Fibroblast of skin of left biceps (primary cell): ENCODE measurements around the gene OPTC.

ENCODE experiments used
- DNase-seq, 2 experiments: peaks; one replicate each; pipeline ENCODE4 v3.0.0-alpha.2; 2013; ENCODE audit warnings: low read depth in 2 of 2

Gene OPTC

DNA sequence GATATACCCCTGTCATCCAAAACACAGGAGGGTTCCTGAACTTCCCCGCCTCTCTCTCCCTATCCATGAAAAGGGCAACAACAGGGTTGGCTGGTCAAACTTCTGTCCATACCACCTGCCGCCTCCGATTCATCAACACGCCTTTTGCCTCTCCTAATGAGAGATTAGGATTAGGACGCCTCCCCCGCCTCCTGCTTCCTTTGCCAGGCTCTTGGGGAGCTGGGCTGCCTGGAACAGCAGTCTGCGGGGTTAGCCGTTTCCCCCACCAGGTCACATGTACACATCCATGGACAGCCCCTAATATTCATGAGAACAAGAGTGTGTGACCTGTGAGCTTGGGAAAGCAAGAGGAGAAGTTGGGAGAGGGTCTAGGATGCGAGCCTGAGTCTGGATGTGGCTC is 2.3 kb upstream of the OPTC start:
- no peak for DNase-seq

- DNase-seq: no peak
Measured at GRCh38 chr1:203492082-203492747, 1.7 kb upstream of the OPTC start.

DNA sequence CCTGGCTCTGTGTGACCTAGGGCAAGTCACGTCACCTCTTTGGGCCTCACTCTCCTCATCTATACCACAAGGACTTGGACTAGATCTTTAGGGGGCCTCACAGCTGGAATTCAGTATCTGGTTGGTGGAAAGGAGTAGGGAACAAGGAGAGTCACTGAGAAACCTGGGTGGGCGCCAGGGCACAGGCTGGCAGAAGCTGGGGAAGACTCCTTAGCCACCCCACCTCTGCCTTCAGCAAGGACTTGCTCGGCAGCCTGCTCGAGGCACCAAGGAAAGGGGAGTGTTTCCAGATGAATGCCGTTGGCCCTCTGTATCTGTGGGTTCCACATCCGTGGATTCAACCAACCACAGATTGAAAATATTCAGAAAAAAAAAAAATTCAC is 1.2 kb upstream of the OPTC start:
- DNase-seq: no peak

DNA sequence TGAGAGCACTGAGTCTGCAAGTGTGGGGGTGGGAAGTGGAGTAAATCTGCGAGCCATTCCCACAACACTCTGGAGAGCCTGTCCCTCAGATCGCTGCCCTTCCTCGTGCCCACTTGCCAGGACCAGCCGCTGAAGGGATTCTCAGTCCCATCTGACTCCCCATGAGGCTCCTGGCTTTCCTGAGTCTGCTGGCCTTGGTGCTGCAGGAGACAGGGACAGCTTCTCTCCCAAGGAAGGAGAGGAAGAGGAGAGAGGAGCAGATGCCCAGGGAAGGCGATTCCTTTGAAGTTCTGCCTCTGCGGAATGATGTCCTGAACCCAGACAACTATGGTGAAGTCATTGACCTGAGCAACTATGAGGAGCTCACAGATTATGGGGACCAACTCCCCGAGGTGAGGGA is 1.9 kb downstream of the OPTC start:
- DNase-seq: no peak

DNA sequence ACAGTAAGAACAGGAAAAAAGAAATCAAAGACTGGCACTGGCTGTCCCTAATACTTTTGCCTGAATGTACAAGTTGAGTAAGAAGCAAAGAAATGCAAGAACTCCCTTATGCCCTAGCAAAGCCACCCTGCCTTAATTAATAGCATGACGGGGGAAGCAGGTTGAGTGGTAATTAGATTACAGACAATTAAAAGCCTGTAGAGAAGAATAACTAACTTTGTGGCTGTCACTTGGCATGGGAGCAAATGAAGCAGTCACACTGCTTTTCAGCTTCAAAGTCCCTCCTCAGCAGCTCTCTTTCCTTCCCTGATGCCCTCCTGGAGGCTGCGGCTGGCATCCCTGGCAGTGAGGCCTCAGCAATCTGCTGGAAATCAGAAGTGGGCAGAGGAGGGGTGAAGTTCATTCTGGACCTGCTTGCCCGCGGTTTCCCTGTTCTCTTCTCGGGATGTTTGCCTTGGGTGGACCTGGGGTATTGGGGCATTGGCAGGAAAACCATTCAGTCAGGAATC is 3.4 kb downstream of the OPTC start:
- DNase-seq: no peak

DNA sequence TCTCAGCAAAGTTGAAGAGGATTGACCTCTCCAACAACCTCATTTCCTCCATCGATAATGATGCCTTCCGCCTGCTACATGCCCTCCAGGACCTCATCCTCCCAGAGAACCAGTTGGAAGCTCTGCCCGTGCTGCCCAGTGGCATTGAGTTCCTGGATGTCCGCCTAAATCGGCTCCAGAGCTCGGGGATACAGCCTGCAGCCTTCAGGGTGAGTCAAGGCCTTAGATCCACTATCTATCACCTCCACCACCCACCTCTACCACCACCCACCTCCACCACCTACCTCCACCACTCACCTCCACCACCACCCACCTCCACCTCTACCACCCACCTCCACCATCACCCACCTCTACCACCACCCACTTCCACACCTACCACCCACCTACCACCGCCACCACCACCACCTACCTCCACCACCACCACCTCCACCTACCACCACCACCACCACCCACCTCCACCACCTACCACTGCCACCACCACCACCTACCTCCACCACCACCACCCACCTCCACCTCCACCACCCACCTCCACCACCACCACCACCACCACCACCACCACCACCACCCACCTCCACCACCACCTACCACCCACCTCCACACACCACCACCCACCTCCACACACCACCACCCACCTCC is 5.8 kb downstream of the OPTC start:
- no peak for DNase-seq

DNA sequence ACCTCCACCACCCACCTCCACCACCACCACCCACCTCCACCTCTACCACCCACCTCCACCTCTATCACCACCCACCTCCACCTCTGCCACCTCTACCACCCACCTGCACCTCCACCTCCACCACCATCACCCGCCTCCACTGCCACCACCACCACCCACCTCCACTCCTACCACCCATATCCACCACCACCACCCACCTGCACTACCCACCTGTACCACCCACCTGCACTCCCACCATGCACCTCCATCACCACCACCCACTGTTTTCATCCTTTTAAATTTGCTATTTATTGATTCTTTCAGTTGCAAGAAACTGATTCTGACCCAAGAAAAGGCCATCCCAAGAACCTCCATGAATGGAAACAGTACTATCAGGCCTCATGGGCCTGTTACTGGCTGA is 6.3 kb downstream of the OPTC start:
- no peak for DNase-seq

DNA sequence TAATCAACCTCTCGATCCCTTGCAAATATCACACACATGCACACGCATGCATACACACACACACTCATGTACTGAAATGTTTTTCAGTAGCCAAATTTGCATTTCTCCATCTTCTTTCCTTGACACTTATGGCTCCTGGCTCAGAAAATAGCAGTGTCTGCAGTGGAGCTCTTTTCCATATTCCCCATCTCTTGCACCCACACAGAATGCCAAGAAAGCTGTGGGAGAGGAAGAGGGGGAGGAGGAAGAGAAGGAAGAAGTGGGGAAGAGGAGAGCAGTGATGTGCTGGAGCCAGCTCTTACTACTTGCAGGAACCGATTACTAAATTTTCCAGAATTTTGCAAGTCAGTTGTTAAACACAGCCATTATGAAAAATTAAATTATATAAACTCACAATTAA is 9.9 kb downstream of the OPTC start:
- DNase-seq: no peak

GRCh38 chr1:203504400-203505250 is 10.7 kb downstream of the OPTC start:
- peak; percentile 38 to 43 for DNase-seq

DNA sequence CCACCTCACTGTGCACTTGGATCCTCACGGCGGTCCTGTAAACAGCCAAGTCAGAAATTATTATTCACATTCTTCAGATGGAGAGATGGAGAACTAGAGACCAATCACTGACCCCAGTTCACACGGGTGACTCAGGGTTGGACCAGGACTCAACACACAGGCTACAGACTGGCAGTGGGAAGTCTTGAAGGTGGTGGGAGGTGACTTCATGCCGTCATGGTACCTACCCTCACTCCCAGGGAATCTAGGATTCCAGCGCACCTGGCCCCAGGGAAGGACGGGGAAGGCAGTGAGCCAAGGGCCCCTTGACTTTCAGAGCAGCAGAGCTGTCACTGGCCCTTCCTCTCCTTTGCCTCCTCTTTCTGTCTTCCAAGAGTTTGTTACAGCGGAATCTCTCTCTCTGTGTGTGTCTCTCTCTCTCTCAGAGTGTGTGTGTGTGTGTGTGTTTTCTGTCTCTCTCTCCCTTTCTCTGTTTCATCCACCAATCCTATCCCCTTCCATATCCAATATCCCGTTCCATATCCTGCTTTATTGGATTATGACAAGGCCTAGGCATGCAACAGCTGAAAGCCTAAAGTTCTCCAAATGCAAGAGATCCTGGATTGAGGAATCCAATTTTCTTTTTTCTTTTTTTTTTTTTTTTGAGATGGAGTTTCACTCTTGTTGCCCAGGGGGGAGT is 11.7 kb downstream of the OPTC start:
- no peak for DNase-seq

GRCh38 chr1:203506858-203507626 is 13.1 kb downstream of the OPTC start:
- no peak for DNase-seq

DNA sequence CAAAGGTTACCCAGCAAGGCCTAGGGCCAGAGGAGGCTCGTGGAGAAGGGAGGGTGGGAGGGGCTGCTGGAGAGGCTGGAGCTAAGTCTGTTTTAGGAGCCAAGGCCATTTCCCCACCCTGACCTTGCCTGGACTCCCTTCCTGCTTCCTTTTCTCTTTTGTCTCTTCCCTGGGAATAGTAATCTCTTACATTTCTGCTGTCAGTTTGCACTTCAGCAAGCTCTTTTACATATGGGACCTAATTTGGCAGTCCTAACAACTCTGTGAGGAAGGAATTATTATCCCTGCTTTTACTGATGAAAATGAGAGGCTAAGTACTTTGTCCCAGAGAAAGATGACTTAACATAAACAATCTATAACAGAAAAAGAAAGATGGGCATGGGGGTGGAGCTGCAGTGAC is 13.8 kb downstream of the OPTC start:
- no peak for DNase-seq

DNA sequence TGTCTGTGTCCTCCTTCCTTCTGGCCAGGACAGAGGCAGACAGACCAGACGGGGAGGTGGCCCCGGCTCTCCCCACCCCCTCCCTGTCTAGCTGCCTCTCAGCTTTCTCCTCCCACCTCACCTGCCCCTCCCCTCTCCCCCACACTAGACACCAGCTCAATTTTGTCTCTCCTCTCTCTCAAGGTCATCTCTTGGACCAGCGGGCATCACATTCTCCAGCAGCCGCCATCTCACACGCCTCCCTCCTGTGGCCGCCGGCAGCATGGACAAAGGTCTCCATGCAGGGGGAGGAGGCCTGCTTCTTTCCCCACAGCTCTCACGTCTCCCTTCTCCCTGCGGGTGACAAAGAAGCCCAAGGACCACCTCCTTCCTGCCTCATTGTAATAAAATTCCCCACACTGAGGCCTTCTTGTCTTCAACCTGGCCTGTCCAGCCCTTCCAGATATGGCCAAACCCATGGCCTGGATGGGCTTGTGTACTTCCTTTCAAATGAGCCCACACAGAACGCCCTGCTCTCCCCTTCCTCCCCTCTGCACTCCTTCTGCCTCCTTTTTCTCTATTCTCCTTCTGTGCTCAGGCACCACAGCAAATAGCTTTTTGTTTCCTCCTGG is 14.6 kb downstream of the OPTC start:
- DNase-seq: no peak

GRCh38 chr1:203509135-203509534 is 15.2 kb downstream of the OPTC start:
- no peak for DNase-seq

DNA sequence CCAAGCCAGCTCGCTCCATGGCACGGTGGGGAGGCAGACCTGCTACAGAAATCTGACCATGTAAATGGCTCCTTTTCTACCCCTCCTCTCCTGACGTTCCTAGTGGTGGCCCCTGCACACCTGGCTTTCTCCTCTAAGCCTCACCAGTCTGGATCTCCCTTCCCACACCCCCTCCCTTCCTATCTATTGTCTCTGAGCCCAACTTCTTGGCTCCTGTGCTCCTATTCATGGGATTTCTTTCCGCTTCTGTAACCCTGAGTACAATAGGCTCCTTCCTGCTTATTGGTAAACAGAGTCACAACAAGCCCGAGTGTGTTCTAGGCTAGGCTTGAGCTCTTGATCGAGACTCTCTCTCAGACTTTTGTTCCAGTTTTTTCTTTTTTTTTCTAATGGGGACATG is 17.6 kb downstream of the OPTC start:
- no peak for DNase-seq

DNA sequence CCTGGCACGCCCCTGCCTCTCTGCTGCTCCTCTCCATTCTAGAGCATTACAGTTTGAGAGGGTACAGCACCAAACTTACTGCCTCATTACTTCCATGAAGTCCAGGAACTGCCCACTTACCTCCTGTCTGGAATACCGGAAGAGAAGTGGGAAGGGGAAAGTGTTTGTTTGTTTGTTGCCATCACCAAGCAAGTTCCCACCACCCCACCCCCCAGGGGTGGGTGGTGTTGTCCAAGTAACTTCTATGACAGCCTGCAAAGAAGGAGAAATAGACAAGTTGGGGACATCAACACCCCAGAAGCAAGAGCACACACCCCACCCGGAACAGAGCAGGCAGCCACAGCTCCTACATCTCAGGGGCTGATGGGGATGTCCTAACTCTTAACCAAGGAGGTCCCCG is 18.0 kb downstream of the OPTC start:
- no peak for DNase-seq

DNA sequence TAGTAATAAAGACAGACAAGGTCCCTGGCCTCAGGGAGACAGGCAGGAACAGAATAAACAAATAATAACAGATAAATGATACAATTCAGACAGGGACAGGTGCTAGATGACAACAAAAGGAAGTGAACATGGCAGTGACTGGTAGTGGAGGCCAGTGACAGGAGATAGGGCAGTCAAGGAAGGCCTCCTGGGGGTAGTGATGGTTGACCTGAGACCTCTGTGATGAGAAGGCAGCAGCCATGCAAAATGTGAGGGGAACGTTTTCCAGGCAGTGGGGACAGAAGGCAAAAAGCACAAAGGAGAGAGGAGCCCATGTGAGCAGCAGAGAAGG is 18.5 kb downstream of the OPTC start:
- DNase-seq: no peak

- DNase-seq: peak; percentile 75 to 79
Measured at GRCh38 chr1:203512848-203513584, 19.1 kb downstream of the OPTC start.

- no peak for DNase-seq
Measured at GRCh38 chr1:203513585-203514031, 19.7 kb downstream of the OPTC start.

- DNase-seq: no peak
Measured at GRCh38 chr1:203516184-203516583, 22.2 kb downstream of the OPTC start.
